H9 (cell line): ENCODE results near the gene ERP44. TPM values are rescaled to one million over a fixed set of nuclear protein-coding genes. Genes with fewer than 3 reads are reported as not detected.
A peak's percentile ranks its signal among the peaks of the same experiment; 100 is the strongest.

ENCODE experiments used
- DNase-seq: peaks from one replicate; pipeline ENCODE4 v3.0.0-alpha.2; 2017
- H2AFZ ChIP-seq: one replicate; pipeline ENCODE4 v1.6.1; 2013; ENCODE audit warnings: mild to moderate bottlenecking, low read length, control low read depth, moderate library complexity
- H2AK5ac ChIP-seq: 2 replicates; pipeline ENCODE4 v1.6.1; 2013; ENCODE audit warnings: low read length, control low read depth, mixed read lengths; ENCODE audit not compliant: insufficient read length
- H2BK120ac ChIP-seq: one replicate; pipeline ENCODE4 v1.6.1; 2013; ENCODE audit warnings: low read depth, mild to moderate bottlenecking, low read length, control low read depth, inconsistent platforms; ENCODE audit not compliant: poor library complexity, severe bottlenecking
- H2BK12ac ChIP-seq: 2 replicates; pipeline ENCODE4 v1.6.1; 2013; ENCODE audit warnings: low read length, control low read depth, mixed read lengths, low read depth; ENCODE audit not compliant: insufficient read length
- H2BK15ac ChIP-seq: 2 replicates; pipeline ENCODE4 v1.6.1; 2013; ENCODE audit warnings: low read depth, low read length, control low read depth
- H2BK20ac ChIP-seq: one replicate; pipeline ENCODE4 v1.6.1; 2013; ENCODE audit warnings: low read depth, mild to moderate bottlenecking, low read length, control low read depth, inconsistent platforms; ENCODE audit not compliant: poor library complexity, severe bottlenecking
- H2BK5ac ChIP-seq: 2 replicates; pipeline ENCODE4 v1.6.1; 2013; ENCODE audit warnings: low read length, control low read depth, mixed read lengths; ENCODE audit not compliant: insufficient read length
- H3K14ac ChIP-seq: 2 replicates; pipeline ENCODE4 v1.6.1; 2013; ENCODE audit warnings: low read length, control low read depth; ENCODE audit not compliant: insufficient read depth
- H3K18ac ChIP-seq: 2 replicates; pipeline ENCODE4 v1.6.1; 2013; ENCODE audit warnings: low read depth, mild to moderate bottlenecking, mixed read lengths, low read length, control low read depth; ENCODE audit not compliant: insufficient read length
- H3K23ac ChIP-seq: 2 replicates; pipeline ENCODE4 v1.6.1; 2013; ENCODE audit warnings: low read length, control low read depth, mixed read lengths, low read depth; ENCODE audit not compliant: insufficient read length
- H3K23me2 ChIP-seq: 2 replicates; pipeline ENCODE4 v1.6.1; 2013; ENCODE audit warnings: low read depth, mild to moderate bottlenecking, mixed read lengths, low read length, control low read depth; ENCODE audit not compliant: insufficient read length, poor library complexity, severe bottlenecking
- H3K27ac ChIP-seq: 2 replicates; pipeline ENCODE4 v1.5.1; 2013; ENCODE audit warnings: low read length, control low read depth, mixed read lengths, low read depth; ENCODE audit not compliant: insufficient read length
- H3K27me3 ChIP-seq: 2 replicates; pipeline ENCODE4 v1.6.1; 2013; ENCODE audit warnings: low read length, control low read depth, inconsistent platforms; ENCODE audit not compliant: insufficient read depth
- H3K4ac ChIP-seq: 2 replicates; pipeline ENCODE4 v1.6.1; 2013; ENCODE audit warnings: low read depth, mild to moderate bottlenecking, control low read depth, inconsistent platforms, low read length, moderate library complexity
- H3K4me1 ChIP-seq: 2 replicates; pipeline ENCODE4 v1.6.1; 2013; ENCODE audit warnings: low read length, control low read depth, inconsistent platforms; ENCODE audit not compliant: insufficient read depth
- H3K4me2 ChIP-seq: 2 replicates; pipeline ENCODE4 v1.6.1; 2013; ENCODE audit warnings: low read length, control low read depth, mixed read lengths; ENCODE audit not compliant: insufficient read length, insufficient read depth
- H3K56ac ChIP-seq: 2 replicates; pipeline ENCODE4 v1.6.1; 2013; ENCODE audit warnings: low read depth, mild to moderate bottlenecking, mixed read lengths, low read length, control low read depth; ENCODE audit not compliant: insufficient read length
- H3K79me1 ChIP-seq: 2 replicates; pipeline ENCODE4 v1.6.1; 2013; ENCODE audit warnings: low read depth, mild to moderate bottlenecking, moderate library complexity, low read length, control low read depth, inconsistent platforms; ENCODE audit not compliant: insufficient read depth, poor library complexity, severe bottlenecking
- H3K79me2 ChIP-seq: 2 replicates; pipeline ENCODE4 v1.6.1; 2013; ENCODE audit warnings: low read length, control low read depth, inconsistent platforms; ENCODE audit not compliant: insufficient read depth
- H3K9ac ChIP-seq: 2 replicates; pipeline ENCODE4 v1.6.1; 2013; ENCODE audit warnings: low read length, control low read depth, mixed read lengths; ENCODE audit not compliant: insufficient read length; ENCODE audit errors: extremely low read depth
- H3K9me3 ChIP-seq: one replicate; pipeline ENCODE4 v1.6.1; 2013; ENCODE audit warnings: low read depth, low read length, inconsistent platforms; ENCODE audit not compliant: control insufficient read depth
- H3T11ph ChIP-seq: one replicate; pipeline ENCODE4 v1.6.1; 2013; ENCODE audit warnings: mild to moderate bottlenecking, low read length, control low read depth, inconsistent platforms
- H4K20me1 ChIP-seq: one replicate; pipeline ENCODE4 v1.6.1; 2013; ENCODE audit not compliant: control insufficient read depth, insufficient read length, insufficient read depth
- H4K5ac ChIP-seq: 2 replicates; pipeline ENCODE4 v1.6.1; 2013; ENCODE audit warnings: low read depth, mild to moderate bottlenecking, mixed read lengths, low read length, control low read depth; ENCODE audit not compliant: insufficient read length
- H4K8ac ChIP-seq: replicated peaks from 2 replicates; pipeline ENCODE4 v1.6.1; 2013; ENCODE audit warnings: low read length, control low read depth, mixed read lengths, low read depth; ENCODE audit not compliant: insufficient read length
- H4K91ac ChIP-seq: 2 replicates; pipeline ENCODE4 v1.6.1; 2013; ENCODE audit warnings: low read depth, mild to moderate bottlenecking, moderate library complexity, mixed read lengths, low read length, control low read depth; ENCODE audit not compliant: insufficient read length
- H3K27ac Mint-ChIP-seq, 3 experiments: 2 replicates in 2 of 3; 3 replicates in 1 of 3; pipeline ENCODE4 v1.8.0; 2020 to 2021; ENCODE audit warnings: mixed read lengths in 3 of 3, mild to moderate bottlenecking in 1 of 3, moderate library complexity in 1 of 3
- H3K27me3 Mint-ChIP-seq: 2 replicates; pipeline ENCODE4 v1.8.0; 2021; ENCODE audit warnings: low read depth, mild to moderate bottlenecking, moderate library complexity, mixed read lengths
- H3K36me3 Mint-ChIP-seq, 3 experiments: 2 replicates in 2 of 3; 3 replicates in 1 of 3; pipeline ENCODE4 v1.8.0; 2020 to 2021; ENCODE audit warnings: low read depth in 3 of 3, mixed read lengths in 3 of 3; ENCODE audit not compliant: insufficient read depth in 1 of 3
- H3K4me1 Mint-ChIP-seq, 2 experiments: 2 replicates each; pipeline ENCODE4 v1.8.0; 2020; ENCODE audit warnings: mixed read lengths in 2 of 2
- H3K4me3 Mint-ChIP-seq, 2 experiments: 2 replicates in 1 of 2; 3 replicates in 1 of 2; pipeline ENCODE4 v1.8.0; 2020 to 2021; ENCODE audit warnings: mild to moderate bottlenecking in 2 of 2, mixed read lengths in 2 of 2, moderate library complexity in 1 of 2
- H3K9me3 Mint-ChIP-seq, 2 experiments: 2 replicates in 1 of 2; 3 replicates in 1 of 2; pipeline ENCODE4 v1.8.0; 2020; ENCODE audit warnings: mild to moderate bottlenecking in 2 of 2, mixed read lengths in 2 of 2, moderate library complexity in 1 of 2
- CTCF ChIP-seq: fragments of 200-600 bp; sonication (generic); conservative IDR thresholded peaks from 3 replicates; pipeline ENCODE4 v1.8.0; 2021; ENCODE audit warnings: antibody characterized with exemption, mild to moderate bottlenecking
- WGBS: extraction: QIAGEN DNeasy Blood & Tissue Kit; methylation state at CpG from one replicate; pipeline ENCODE4 v1.1.7; 2013; ENCODE audit warnings: missing lambda C conversion rate, low lambda C conversion rate, mixed read lengths; ENCODE audit not compliant: insufficient read length; ENCODE audit errors: extremely low coverage; 5-methylcytosine and 5-hydroxymethylcytosine counted together
- total RNA-seq: library from RNA; stranded (reverse); gene quantifications from 2 replicates; pipeline ENCODE4 v1.2.1, GENCODE V29; 2021

The ERP44 gene
- total RNA-seq, 1 experiment from 2014 or later, result 15.4 TPM

GRCh38 chr9:100074093-100074492 lies 24.7 kb downstream of the ERP44 start:
- Histone ChIP-seq H4K91ac (no peak overlapping the region), H3K4me2 (no peak overlapping the region), H3K18ac (no peak overlapping the region), H3K79me1 (no peaks in the 10 kb centered on the region), H2BK15ac (no peak overlapping the region), H2AFZ (no peak overlapping the region), H3K27ac (no peak overlapping the region), H2BK5ac (no peak overlapping the region), H2AK5ac (no peak overlapping the region), H3K23me2 (no peaks in the 10 kb centered on the region), H3K4ac (no peak overlapping the region), H2BK20ac (no peak overlapping the region), H3K27me3 (no peaks in the 10 kb centered on the region), H3T11ph (no peak overlapping the region), H4K8ac (no peak overlapping the region), H3K9me3 (no peaks in the 10 kb centered on the region), H3K79me2 (no peaks in the 10 kb centered on the region), H2BK120ac (no peak overlapping the region), H4K20me1 (no peaks in the 10 kb centered on the region), H3K23ac (no peak overlapping the region), H3K9ac (no peak overlapping the region), H3K14ac (no peak overlapping the region), H4K5ac (no peak overlapping the region), H2BK12ac (no peak overlapping the region), H3K4me1 (no peaks in the 10 kb centered on the region), H3K56ac (no peak overlapping the region)
- peaks cover 3 to 4% of the 10 kb centered on the region in 2 experiments; a peak in 2 of 4 replicates for H3K4me1 Mint-ChIP-seq
- no CpG with 5 or more reads among the region's 6 CpGs for WGBS
- peaks cover 0 to 5% (median under 1%) of the 10 kb centered on the region in 3 experiments; a peak in 5 of 7 replicates for H3K36me3 Mint-ChIP-seq
- DNase-seq, result no peak
- TF ChIP-seq CTCF, result no peak
- H3K4me3 Mint-ChIP-seq, result no peak overlapping the region
- peak overlapping the region in 1 of 3 experiments; percentile 19; a peak in 1 of 7 replicates for H3K27ac Mint-ChIP-seq
- H3K9me3 Mint-ChIP-seq, result peaks cover 1 to 2% of the 10 kb centered on the region in 2 experiments; a peak in 3 of 5 replicates
- no peaks in the 10 kb centered on the region for H3K27me3 Mint-ChIP-seq
